Loucy (cell line): ENCODE results near the gene SCARB1.

ENCODE experiments used
- H2AFZ ChIP-seq: fragments of 200-600 bp; sonication (generic); 2 replicates; pipeline ENCODE4 v1.6.0; 2016; ENCODE audit warnings: antibody characterized with exemption, mild to moderate bottlenecking, low read length, moderate library complexity
- H3F3A ChIP-seq: fragments of 200-600 bp; 2 replicates; pipeline ENCODE4 v1.6.0; 2016; ENCODE audit warnings: antibody characterized with exemption, low read depth, mild to moderate bottlenecking
- H3K27me3 ChIP-seq: fragments of 200-600 bp; sonication (generic); 2 replicates; pipeline ENCODE4 v1.6.1; 2014; ENCODE audit warnings: low read length, mild to moderate bottlenecking; ENCODE audit not compliant: insufficient read depth, poor library complexity, severe bottlenecking
- H3K36me3 ChIP-seq: fragments of 200-600 bp; sonication (generic); 2 replicates; pipeline ENCODE4 v1.6.1; 2016; ENCODE audit warnings: low read length; ENCODE audit not compliant: insufficient read depth
- H3K4me1 ChIP-seq: fragments of 200-600 bp; sonication (generic); 2 replicates; pipeline ENCODE4 v1.5.1; 2014; ENCODE audit warnings: low read length, mild to moderate bottlenecking; ENCODE audit not compliant: insufficient read depth, poor library complexity, severe bottlenecking
- H3K4me2 ChIP-seq: fragments of 200-600 bp; sonication (generic); 2 replicates; pipeline ENCODE4 v1.6.0; 2014; ENCODE audit warnings: antibody characterized with exemption, low read length, low read depth, mild to moderate bottlenecking; ENCODE audit not compliant: poor library complexity, severe bottlenecking
- H3K4me3 ChIP-seq: fragments of 200-600 bp; sonication (generic); 2 replicates; pipeline ENCODE4 v1.5.1; 2014; ENCODE audit warnings: low read length, mild to moderate bottlenecking, mixed read lengths; ENCODE audit not compliant: poor library complexity, severe bottlenecking
- H3K79me2 ChIP-seq: fragments of 200-600 bp; sonication (generic); 2 replicates; pipeline ENCODE4 v1.6.1; 2014; ENCODE audit warnings: low read length; ENCODE audit not compliant: insufficient read depth
- H3K9ac ChIP-seq: fragments of 200-600 bp; sonication (generic); 2 replicates; pipeline ENCODE4 v1.6.0; 2014; ENCODE audit warnings: mild to moderate bottlenecking, low read depth, low read length, moderate library complexity; ENCODE audit not compliant: poor library complexity, severe bottlenecking
- H3K9me2 ChIP-seq: fragments of 200-600 bp; sonication (generic); replicated peaks from 2 replicates; pipeline ENCODE4 v1.6.1; 2016; ENCODE audit warnings: low read depth, low read length, mixed read lengths
- H3K9me3 ChIP-seq: fragments of 200-600 bp; sonication (generic); 2 replicates; pipeline ENCODE4 v1.6.1; 2014; ENCODE audit warnings: mild to moderate bottlenecking, antibody characterized with exemption, low read length, low read depth; ENCODE audit not compliant: insufficient read depth
- H4K20me1 ChIP-seq: fragments of 200-600 bp; sonication (generic); 2 replicates; pipeline ENCODE4 v1.6.0; 2014; ENCODE audit warnings: antibody characterized with exemption, low read length, mild to moderate bottlenecking; ENCODE audit not compliant: insufficient read depth, poor library complexity, severe bottlenecking
- EZH2phosphoT487 ChIP-seq: fragments of 200-600 bp; IDR thresholded peaks from 2 replicates; pipeline ENCODE4 v1.6.1; 2018; ENCODE audit warnings: antibody characterized with exemption, mild to moderate bottlenecking, moderate library complexity, borderline replicate concordance
- TF ChIP-seq, protein P1 (sequence below): fragments of 200-600 bp; sonication (generic); conservative IDR thresholded peaks from 2 replicates; pipeline ENCODE4 v1.5.1; 2014; ENCODE audit warnings: mild to moderate bottlenecking, antibody characterized with exemption, low read length

SCARB1 gene

DNA sequence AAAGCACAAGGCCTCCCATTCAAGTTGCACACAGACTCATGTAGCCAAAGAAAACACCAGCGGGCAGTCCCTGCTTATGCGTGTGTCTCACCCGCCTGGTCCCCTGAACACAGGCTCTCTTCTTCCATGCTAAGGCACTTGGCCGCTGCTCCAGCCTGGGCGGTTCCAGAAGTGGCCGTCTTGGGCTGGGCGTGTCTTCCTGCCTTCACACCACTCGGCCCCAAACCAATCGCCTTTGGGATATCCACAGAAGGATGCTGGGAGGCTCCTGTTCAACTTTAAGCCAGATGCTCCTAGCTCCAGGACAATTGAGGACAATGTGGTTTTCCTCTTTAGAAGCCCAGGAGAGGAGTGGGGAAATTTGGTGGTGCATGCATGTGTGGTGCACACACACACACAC lies 2.2 kb downstream of the SCARB1 start:
- Histone ChIP-seq H3K36me3 (no peaks in the 10 kb centered on the region), H3K4me1 (peaks cover 29% of the 10 kb centered on the region), H3K4me2 (peak overlapping the region; percentile 89), H2AFZ (no peak overlapping the region), H3K79me2 (peaks cover 9% of the 10 kb centered on the region; the same call in 1 of the 2 replicates), H3F3A (no peaks in the 10 kb centered on the region), H3K4me3 (no peak overlapping the region), H3K9ac (no peak overlapping the region), H3K27me3 (no peaks in the 10 kb centered on the region), H3K9me3 (no peaks in the 10 kb centered on the region), H4K20me1 (no peaks in the 10 kb centered on the region), H3K9me2 (no peaks in the 10 kb centered on the region)
- TF ChIP-seq EZH2phosphoT487 = no peak
- TF ChIP-seq, protein P1, sequence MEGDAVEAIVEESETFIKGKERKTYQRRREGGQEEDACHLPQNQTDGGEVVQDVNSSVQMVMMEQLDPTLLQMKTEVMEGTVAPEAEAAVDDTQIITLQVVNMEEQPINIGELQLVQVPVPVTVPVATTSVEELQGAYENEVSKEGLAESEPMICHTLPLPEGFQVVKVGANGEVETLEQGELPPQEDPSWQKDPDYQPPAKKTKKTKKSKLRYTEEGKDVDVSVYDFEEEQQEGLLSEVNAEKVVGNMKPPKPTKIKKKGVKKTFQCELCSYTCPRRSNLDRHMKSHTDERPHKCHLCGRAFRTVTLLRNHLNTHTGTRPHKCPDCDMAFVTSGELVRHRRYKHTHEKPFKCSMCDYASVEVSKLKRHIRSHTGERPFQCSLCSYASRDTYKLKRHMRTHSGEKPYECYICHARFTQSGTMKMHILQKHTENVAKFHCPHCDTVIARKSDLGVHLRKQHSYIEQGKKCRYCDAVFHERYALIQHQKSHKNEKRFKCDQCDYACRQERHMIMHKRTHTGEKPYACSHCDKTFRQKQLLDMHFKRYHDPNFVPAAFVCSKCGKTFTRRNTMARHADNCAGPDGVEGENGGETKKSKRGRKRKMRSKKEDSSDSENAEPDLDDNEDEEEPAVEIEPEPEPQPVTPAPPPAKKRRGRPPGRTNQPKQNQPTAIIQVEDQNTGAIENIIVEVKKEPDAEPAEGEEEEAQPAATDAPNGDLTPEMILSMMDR = no peak

DNA sequence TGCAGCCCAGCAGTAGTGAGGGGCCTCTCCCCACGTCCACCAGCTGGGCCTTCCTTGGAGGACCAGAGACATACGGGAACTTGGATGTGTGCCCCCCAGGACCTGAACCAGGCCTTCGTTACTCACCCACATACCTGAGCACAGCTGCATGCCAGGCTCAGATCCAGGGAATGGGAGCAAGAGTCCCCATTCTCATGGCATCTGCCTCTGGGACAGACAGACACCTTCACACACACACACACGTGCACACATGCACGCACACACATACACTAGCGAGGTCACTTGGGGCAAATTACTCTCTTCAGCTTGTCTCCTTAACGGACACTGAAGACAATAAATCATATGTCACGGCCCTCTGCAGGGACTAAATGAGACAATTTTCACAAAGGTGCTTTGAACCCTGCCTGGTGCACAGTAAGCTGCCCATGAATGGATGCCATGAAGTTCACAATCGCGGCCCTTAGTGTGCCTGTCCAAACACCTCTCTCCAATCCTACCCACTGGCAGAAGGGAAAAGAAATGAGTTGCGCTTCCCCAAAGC lies 5.7 kb downstream of the SCARB1 start:
- H3K4me3 ChIP-seq = no peak overlapping the region
- no peak for TF ChIP-seq EZH2phosphoT487
- TF ChIP-seq, protein P1 = no peak
- H3K9me3 ChIP-seq = no peaks in the 10 kb centered on the region
- no peaks in the 10 kb centered on the region for H3K9me2 ChIP-seq
- H3K27me3 ChIP-seq = no peaks in the 10 kb centered on the region
- no peaks in the 10 kb centered on the region for H4K20me1 ChIP-seq
- H3K9ac ChIP-seq = no peak overlapping the region
- no peak overlapping the region for H2AFZ ChIP-seq
- H3K4me1 ChIP-seq = peaks cover 16% of the 10 kb centered on the region
- no peaks in the 10 kb centered on the region for H3K36me3 ChIP-seq
- no peaks in the 10 kb centered on the region for H3F3A ChIP-seq
- no peak overlapping the region for H3K4me2 ChIP-seq
- H3K79me2 ChIP-seq = peaks cover 5% of the 10 kb centered on the region; the same call in 1 of the 2 replicates

DNA sequence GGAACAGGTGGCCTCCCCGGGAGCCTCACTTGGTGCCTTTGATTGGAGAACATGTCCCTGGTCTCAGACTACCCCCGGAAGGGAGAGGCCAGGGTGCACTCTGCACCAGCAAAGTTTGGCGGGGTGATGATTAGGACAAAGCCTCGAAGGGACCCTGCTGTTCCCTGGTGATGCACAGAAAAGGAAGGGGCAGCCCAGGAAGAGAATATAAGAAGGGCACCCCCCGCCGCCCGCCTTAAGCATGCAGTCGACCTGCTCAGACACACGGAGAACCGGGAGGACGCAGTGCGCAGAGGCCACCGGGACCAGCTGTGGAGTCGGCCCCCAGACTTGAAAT lies 6.9 kb downstream of the SCARB1 start:
- Histone ChIP-seq H4K20me1 (no peaks in the 10 kb centered on the region), H2AFZ (no peak overlapping the region), H3K9ac (no peak overlapping the region), H3K79me2 (no peaks in the 10 kb centered on the region), H3K9me2 (no peaks in the 10 kb centered on the region), H3K4me3 (no peak overlapping the region), H3K4me1 (peaks cover 4% of the 10 kb centered on the region), H3K27me3 (no peaks in the 10 kb centered on the region), H3K9me3 (no peaks in the 10 kb centered on the region), H3K4me2 (no peak overlapping the region), H3F3A (no peaks in the 10 kb centered on the region), H3K36me3 (no peaks in the 10 kb centered on the region)
- TF ChIP-seq, protein P1 = no peak
- no peak for TF ChIP-seq EZH2phosphoT487
